NCI-H146 treated with DMSO at 0.1 percent for 48 hours (cell line): ENCODE results near the gene TPCN2.

ENCODE experiments used
- DNase-seq: peaks from one replicate; lab custom pipeline; 2025; ENCODE audit not compliant: unreplicated experiment; lab: John Stamatoyannopoulos, UW

Gene TPCN2

GRCh38 chr11:69037074-69037473, 11.7 kb upstream of the TPCN2 start:
- no peak for DNase-seq

DNA sequence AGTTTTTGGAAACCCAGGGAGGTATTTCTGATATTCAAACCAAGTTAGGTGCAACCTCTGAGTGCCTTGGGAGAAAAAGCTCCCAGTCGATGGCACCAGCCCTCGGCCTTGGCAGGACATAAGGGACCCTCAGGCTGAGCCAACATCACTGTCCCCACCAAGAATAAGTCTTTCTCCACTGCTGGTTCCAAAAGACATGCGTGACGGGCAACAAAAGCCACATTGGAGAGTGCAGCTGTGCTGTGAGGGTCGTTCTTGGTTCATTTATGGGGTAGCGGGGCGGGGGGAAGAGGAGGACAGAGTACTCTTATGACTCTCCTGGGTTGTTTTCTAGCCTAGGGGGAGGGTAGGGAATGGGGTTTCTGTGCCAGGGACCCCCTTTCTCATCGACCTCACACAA, 11.2 kb upstream of the TPCN2 start:
- DNase-seq, result no peak

DNA sequence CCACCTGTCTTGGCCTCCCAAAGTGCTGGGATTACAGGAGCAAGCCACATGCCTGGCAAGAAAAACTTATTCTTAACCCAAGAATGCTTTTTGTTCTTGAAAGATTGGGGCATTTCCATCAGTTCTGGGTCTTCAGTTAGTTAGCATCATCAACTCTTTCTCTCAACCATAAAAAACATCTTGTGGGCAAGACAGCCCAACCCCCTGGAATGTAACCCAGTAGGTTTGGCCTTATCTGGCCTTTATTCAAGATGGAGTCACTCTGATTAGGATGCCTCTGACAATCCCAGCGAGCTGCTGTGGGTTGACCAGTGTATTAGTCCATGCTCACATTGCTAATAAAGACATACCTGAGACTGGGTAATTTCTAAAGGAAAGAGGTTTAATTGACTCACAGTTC, 9.2 kb upstream of the TPCN2 start:
- DNase-seq, result no peak

- no peak for DNase-seq
These were observed 8.7 kb upstream of the TPCN2 start for GRCh38 chr11:69040051-69040450.

GRCh38 chr11:69040581-69041260, 8.0 kb upstream of the TPCN2 start:
- no peak for DNase-seq

DNA sequence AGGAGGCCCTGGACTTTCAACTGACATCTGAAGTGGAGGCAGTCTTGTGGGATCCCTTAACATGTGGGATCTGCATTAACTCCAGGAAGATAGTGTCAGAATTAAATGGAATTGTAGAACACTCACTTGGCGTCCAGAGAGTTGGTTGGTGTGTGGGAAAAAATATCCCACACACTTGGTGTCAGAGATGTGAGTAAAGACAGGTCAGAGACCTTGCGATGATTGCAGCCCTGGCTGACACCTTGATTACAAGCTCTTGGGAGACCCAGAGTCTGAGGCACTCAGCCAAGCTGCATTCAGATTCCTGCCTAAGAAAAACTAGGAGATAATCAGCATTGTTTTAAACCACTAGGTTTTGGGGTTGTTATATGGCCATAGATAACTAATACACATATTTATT, 7.2 kb upstream of the TPCN2 start:
- no peak for DNase-seq

- DNase-seq, result no peak
These were observed 4.4 kb upstream of the TPCN2 start for GRCh38 chr11:69044111-69045013.

DNA sequence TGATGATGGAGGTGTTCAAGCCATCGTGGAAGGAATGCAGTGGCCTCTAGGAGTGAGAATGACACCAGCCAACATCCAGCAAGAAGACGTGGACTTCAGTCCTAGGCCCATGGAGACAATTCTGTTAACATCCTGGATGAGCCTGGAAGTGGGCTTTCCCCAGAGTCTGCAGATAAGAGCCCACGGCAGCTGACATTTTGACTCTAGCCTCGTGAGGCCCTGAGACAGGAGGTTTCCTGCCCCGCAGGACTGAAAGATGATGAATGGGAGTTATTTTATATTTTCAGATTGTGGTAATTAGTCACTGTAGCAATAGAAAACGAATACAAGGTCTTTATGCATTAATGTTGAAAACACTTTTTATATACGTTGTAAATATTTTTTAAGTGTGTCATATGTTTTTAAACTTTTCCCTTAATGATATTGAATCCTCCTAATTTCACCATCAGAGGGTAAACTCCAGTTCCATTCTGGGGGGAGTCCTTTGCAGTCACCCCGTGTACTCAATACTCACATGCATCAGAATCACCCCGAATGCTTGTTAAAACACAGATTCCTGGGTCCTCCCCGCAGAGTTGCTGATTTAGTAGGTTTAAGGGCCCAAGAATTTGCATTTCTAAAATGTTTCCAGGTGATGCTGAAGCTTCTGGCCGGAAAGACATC, 570 bp upstream of the TPCN2 start:
- no peak for DNase-seq

GRCh38 chr11:69049490-69049867, 747 bp downstream of the TPCN2 start:
- DNase-seq, result no peak

GRCh38 chr11:69050592-69051380, 2.1 kb downstream of the TPCN2 start:
- DNase-seq, result no peak

- DNase-seq, result no peak
These were observed 2.9 kb downstream of the TPCN2 start for GRCh38 chr11:69051381-69052342.

- DNase-seq, result no peak
These were observed 3.8 kb downstream of the TPCN2 start for GRCh38 chr11:69052343-69053168.

DNA sequence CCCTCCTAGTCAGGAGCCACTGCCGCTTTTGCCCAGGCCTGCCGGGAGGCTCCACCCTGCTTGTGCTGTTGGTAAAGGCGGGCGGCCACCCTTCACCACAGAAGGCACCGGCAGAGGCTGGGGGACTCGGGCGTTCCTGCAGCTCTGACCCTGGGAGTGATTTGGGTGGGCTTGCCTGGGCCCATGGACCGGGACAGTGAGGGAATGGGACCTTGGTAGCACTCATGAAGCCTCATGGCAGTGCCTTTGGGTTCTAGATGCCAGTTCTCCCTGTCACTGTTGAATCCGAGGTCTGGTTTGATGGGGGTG, 4.4 kb downstream of the TPCN2 start:
- DNase-seq, result no peak

DNA sequence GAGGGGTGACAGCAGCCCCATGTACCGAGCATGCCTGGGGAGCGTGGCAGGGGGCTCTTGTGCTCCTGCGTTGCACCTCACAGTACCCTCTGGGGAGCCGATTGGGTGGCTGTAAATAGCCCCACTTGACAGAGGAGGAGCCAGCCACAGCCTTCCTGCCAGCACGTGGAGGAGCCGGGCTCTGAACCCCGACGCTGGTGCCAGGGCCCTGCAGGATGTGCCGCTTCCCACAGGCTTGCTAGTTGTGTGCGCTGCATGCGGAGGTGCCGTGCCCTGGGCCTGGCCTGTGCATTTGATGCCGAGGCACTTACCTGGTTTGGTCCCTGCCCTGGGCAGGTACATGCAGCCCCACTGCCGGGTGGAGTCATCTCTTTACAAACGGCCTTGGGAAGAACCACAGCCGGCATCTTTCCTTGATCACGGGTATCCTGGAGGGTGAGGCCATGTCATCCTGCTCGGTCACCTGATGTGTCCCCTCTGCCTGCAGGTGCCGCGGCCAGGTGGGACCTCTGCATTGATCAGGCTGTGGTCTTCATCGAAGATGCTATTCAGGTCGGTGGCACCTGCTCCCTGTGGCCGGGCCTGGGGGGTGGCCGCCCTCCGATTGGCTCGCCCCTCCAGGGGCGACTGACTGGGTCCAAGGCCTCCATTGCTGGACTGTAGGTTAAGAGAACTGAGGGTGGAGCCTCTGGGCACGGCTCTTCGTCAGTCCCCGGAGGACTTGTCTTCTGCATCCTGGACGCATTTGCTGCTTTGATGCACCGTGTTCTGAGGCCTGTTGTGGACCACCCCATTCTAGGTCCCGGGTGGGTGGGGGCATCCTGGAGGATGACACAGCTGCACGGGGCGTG, 5.0 kb downstream of the TPCN2 start:
- DNase-seq, result no peak

DNA sequence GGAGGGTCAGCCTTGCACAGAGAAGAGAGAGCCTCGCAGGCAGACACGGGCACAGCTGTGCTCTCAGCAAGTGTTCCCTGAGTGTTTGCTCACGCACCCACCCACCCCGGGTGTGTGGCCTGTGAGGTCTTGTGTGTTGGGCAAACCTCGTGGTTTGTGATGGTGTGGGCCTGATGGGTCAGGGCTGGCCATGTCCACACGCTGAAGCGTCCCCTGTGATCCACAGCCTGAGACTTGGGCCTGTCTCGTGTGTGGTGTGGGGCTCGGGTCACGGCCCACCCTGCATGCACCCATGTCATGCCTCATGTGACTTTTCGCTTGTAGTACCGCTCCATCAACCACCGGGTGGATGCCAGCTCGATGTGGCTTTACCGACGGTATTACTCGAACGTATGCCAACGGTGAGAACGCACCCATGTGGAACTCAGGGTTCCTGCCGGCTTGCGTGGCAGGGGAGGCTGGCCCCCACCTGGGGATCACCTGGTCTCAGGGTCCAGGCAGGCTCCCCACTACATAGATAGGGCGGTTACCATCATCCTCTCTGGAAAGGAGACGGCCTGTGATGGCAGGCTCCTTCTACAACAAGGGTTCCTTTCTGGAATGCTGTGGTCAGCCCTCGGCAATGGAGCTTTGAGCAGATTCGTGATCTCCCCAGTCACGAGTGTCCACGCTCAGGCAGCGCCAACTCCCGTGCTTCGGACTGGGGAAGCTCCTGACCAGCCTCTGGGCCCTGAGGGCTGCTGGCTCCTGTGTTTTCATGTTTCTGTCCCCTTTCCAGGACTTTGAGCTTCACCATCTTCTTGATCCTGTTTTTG, 5.9 kb downstream of the TPCN2 start:
- DNase-seq, result no peak

DNA sequence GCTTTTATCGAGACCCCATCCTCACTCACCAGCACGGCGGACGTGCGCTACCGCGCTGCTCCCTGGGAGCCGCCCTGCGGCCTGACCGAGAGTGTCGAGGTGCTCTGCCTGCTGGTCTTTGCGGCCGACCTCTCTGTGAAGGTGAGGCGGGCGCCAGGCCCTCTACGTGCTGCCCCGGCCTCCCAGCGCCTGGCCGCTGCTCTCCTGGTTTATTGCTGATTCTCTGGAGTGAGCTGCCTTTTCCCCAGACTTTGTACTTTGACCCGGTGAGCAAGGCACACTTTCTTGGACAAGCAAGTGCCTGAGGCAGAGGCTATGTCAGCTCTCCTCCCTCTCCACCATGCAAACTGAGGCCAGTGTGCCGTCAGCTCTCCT, 6.5 kb downstream of the TPCN2 start:
- no peak for DNase-seq

DNA sequence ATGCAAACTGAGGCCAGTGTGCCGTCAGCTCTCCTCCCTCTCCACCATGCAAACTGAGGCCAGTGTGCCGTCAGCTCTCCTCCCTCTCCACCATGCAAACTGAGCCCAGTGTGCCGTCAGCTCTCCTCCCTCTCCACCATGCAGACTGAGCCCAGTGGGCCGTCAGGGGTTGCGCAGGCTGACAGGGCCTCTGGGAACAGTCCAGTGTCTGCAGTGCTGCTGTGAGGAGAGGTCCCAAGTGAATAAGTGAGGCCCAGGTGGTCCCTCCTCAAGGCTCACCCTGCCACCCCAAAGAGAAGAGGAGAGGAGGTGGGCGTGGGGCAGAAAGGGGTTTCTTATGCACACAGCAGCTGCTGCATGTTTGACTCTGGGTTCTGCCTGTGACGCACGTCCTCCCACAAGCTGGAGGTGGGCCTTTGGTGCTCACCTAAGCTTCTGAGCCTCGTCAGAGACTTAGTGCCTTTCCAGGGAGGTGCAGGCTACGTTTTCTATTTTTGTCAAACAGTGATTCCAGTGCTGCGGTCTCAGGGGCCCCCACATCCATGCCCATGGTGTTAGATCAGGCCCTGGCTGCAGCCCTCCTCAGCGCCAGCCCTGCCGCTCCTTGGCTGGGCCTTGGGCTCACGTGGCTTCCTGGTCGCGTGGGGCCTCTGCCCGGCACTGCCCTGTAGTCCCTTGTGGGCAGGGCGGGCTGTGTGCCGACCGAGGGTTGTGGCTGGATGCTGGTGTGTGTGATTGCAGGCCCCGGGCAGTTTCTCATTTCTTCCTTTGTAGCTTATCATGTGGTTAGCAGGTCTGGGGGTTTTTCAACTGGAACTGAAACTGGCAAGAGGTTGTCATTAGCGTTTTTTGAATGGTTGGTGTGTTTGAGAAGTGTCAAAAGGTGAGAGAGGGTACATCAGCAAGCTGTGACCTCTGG, 7.1 kb downstream of the TPCN2 start:
- DNase-seq, result no peak
